Measurements from ENCODE around the gene SCFD1. TPM values are rescaled to one million over a fixed set of nuclear protein-coding genes. Genes with fewer than 3 reads are reported as not detected.

Gene SCFD1
- total and polyA plus RNA-seq, 4 donors: 24.6 to 82.1 (median 52.6) TPM

DNA sequence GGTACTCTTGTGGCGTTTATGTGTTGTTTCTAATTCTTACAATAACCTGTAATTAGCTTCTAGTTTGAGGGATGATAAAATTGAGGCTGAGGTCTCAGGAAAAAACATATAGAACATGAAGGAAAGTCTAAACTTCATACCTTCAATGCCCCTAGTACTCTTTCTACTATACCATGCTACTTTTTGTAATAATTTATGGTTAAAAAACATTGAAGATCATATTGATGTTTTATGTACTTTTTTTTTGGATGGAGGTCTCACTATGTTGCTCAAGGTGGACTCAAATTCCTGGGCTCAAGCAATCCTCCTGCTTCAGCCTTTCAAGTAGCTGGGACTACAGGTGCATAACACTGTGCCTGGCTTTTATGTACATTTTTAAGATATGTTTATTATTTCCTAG lies 49.3 kb upstream of the SCFD1 start:
- no peak overlapping the region for H3K4me3 ChIP-seq (ENCODE audit: low read depth in 1 of 3, low read length in 3 of 3)
- TF ChIP-seq RAD21 (IDR thresholded peaks at IDR 0.05): no peak
- TF ChIP-seq RXRA (IDR thresholded peaks at IDR 0.05): no peak
- no peak for TF ChIP-seq JUND (IDR thresholded peaks at IDR 0.05)
- no peak for TF ChIP-seq YY1 (IDR thresholded peaks at IDR 0.05)
- TF ChIP-seq SP1 (IDR thresholded peaks at IDR 0.05): no peak
- no peak for TF ChIP-seq HNF4G (IDR thresholded peaks at IDR 0.05)
- TF ChIP-seq TAF1 (conservative IDR thresholded peaks at IDR 0.05): no peak
- no peak for TF ChIP-seq NR2F2 (IDR thresholded peaks at IDR 0.05)
- TF ChIP-seq, protein P1, sequence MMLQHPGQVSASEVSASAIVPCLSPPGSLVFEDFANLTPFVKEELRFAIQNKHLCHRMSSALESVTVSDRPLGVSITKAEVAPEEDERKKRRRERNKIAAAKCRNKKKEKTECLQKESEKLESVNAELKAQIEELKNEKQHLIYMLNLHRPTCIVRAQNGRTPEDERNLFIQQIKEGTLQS (IDR thresholded peaks at IDR 0.05): no peak
- TF ChIP-seq, protein P2, sequence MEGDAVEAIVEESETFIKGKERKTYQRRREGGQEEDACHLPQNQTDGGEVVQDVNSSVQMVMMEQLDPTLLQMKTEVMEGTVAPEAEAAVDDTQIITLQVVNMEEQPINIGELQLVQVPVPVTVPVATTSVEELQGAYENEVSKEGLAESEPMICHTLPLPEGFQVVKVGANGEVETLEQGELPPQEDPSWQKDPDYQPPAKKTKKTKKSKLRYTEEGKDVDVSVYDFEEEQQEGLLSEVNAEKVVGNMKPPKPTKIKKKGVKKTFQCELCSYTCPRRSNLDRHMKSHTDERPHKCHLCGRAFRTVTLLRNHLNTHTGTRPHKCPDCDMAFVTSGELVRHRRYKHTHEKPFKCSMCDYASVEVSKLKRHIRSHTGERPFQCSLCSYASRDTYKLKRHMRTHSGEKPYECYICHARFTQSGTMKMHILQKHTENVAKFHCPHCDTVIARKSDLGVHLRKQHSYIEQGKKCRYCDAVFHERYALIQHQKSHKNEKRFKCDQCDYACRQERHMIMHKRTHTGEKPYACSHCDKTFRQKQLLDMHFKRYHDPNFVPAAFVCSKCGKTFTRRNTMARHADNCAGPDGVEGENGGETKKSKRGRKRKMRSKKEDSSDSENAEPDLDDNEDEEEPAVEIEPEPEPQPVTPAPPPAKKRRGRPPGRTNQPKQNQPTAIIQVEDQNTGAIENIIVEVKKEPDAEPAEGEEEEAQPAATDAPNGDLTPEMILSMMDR (IDR thresholded peaks at IDR 0.05; ENCODE audit: low read depth, low read length, missing input control): no peak
- no peak for TF ChIP-seq GABPA (IDR thresholded peaks at IDR 0.05 in 1 of 2, conservative IDR thresholded peaks at IDR 0.05 in 1 of 2)
- TF ChIP-seq EGR1 (IDR thresholded peaks at IDR 0.05; ENCODE audit: low read depth in 2 of 2): no peak
- TF ChIP-seq FOXA1 (IDR thresholded peaks at IDR 0.05): no peak
- TF ChIP-seq, protein P3, sequence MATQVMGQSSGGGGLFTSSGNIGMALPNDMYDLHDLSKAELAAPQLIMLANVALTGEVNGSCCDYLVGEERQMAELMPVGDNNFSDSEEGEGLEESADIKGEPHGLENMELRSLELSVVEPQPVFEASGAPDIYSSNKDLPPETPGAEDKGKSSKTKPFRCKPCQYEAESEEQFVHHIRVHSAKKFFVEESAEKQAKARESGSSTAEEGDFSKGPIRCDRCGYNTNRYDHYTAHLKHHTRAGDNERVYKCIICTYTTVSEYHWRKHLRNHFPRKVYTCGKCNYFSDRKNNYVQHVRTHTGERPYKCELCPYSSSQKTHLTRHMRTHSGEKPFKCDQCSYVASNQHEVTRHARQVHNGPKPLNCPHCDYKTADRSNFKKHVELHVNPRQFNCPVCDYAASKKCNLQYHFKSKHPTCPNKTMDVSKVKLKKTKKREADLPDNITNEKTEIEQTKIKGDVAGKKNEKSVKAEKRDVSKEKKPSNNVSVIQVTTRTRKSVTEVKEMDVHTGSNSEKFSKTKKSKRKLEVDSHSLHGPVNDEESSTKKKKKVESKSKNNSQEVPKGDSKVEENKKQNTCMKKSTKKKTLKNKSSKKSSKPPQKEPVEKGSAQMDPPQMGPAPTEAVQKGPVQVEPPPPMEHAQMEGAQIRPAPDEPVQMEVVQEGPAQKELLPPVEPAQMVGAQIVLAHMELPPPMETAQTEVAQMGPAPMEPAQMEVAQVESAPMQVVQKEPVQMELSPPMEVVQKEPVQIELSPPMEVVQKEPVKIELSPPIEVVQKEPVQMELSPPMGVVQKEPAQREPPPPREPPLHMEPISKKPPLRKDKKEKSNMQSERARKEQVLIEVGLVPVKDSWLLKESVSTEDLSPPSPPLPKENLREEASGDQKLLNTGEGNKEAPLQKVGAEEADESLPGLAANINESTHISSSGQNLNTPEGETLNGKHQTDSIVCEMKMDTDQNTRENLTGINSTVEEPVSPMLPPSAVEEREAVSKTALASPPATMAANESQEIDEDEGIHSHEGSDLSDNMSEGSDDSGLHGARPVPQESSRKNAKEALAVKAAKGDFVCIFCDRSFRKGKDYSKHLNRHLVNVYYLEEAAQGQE (IDR thresholded peaks at IDR 0.05): no peak
- TF ChIP-seq, protein P4, sequence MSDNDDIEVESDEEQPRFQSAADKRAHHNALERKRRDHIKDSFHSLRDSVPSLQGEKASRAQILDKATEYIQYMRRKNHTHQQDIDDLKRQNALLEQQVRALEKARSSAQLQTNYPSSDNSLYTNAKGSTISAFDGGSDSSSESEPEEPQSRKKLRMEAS (IDR thresholded peaks at IDR 0.05): no peak
- TF ChIP-seq FOXA2 (IDR thresholded peaks at IDR 0.05): no peak
- TF ChIP-seq, protein P5, sequence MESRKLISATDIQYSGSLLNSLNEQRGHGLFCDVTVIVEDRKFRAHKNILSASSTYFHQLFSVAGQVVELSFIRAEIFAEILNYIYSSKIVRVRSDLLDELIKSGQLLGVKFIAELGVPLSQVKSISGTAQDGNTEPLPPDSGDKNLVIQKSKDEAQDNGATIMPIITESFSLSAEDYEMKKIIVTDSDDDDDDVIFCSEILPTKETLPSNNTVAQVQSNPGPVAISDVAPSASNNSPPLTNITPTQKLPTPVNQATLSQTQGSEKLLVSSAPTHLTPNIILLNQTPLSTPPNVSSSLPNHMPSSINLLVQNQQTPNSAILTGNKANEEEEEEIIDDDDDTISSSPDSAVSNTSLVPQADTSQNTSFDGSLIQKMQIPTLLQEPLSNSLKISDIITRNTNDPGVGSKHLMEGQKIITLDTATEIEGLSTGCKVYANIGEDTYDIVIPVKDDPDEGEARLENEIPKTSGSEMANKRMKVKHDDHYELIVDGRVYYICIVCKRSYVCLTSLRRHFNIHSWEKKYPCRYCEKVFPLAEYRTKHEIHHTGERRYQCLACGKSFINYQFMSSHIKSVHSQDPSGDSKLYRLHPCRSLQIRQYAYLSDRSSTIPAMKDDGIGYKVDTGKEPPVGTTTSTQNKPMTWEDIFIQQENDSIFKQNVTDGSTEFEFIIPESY (IDR thresholded peaks at IDR 0.05): no peak
- no peak for TF ChIP-seq HNF4A (conservative IDR thresholded peaks at IDR 0.05)
- 93% methylated on average over 1 of the region's 1 CpG for WGBS

More for the DNA sequence above, 49.3 kb upstream of the SCFD1 start:
- Histone ChIP-seq H3K9me3 (ENCODE audit: control insufficient read depth in 4 of 4, low read length in 3 of 4) (no peaks in the 10 kb centered on the region), H3K9ac (ENCODE audit: low read depth in 1 of 2, low read length in 2 of 2) (no peak overlapping the region), H3K4me1 (ENCODE audit: control insufficient read depth in 4 of 4, insufficient read depth in 4 of 4, low read length in 3 of 4) (no peaks in the 10 kb centered on the region), H3K27ac (ENCODE audit: low read depth in 1 of 2, low read length in 2 of 2) (no peak overlapping the region), H3K27me3 (ENCODE audit: control insufficient read depth in 4 of 4, insufficient read depth in 4 of 4, low read length in 3 of 4) (no peaks in the 10 kb centered on the region), H3K36me3 (ENCODE audit: control insufficient read depth in 4 of 4, insufficient read depth in 3 of 4, low read depth in 1 of 4, low read length in 3 of 4) (no peaks in the 10 kb centered on the region)
- no peak for DNase-seq (ENCODE audit: low spot score)
